Upper lobe of left lung (tissue), 6 donors: Measurements from ENCODE around the gene NFATC2. TPM values are rescaled to one million over a fixed set of nuclear protein-coding genes. Genes with fewer than 3 reads are reported as not detected.

Source experiments
- ATAC-seq, 2 donors: fragments of 200-7000 bp; cut with Tn5 transposase; one replicate each; pipeline ENCODE4 v1.9.1; 2022; ENCODE audit warnings: mild to moderate bottlenecking in 2 of 2, moderate library complexity in 2 of 2; ENCODE audit not compliant: low FRiP score in 2 of 2
- DNase-seq, 2 donors: peaks; one replicate each; pipeline ENCODE4 v3.0.0-alpha.2; 2019 to 2020
- H3K27ac ChIP-seq, 4 donors: fragments of 200-600 bp; sonication (generic); one replicate each; pipeline ENCODE4 v1.5.1; 2016 to 2019
- H3K27me3 ChIP-seq, 4 donors: fragments of 200-600 bp; sonication (generic); one replicate each; pipeline ENCODE4 v1.5.1; 2017 to 2019
- H3K36me3 ChIP-seq, 4 donors: fragments of 200-600 bp; sonication (generic); one replicate each; pipeline ENCODE4 v1.5.1; 2016 to 2019
- H3K4me1 ChIP-seq, 4 donors: fragments of 200-600 bp; sonication (generic); one replicate each; pipeline ENCODE4 v1.5.1; 2018 to 2019
- H3K4me3 ChIP-seq, 4 donors: fragments of 200-600 bp; sonication (generic); one replicate each; pipeline ENCODE4 v1.5.1; 2017 to 2019; ENCODE audit warnings: mild to moderate bottlenecking in 2 of 4, moderate library complexity in 1 of 4
- H3K9me3 ChIP-seq, 4 donors: fragments of 200-600 bp; sonication (generic); one replicate each; pipeline ENCODE4 v1.5.1; 2018 to 2019
- EP300 ChIP-seq, 4 donors: sonication (generic); formaldehyde crosslinking; IDR thresholded peaks; one replicate each; pipeline ENCODE4 v1.5.1; 2017; ENCODE audit warnings: antibody characterized with exemption in 4 of 4, control low read depth in 2 of 4
- POLR2A ChIP-seq, 4 donors: fragments of 450-650 bp; IDR thresholded peaks; one replicate each; pipeline ENCODE4 v1.5.1; 2016 to 2017; ENCODE audit warnings: antibody characterized with exemption in 4 of 4, mild to moderate bottlenecking in 2 of 4
- POLR2AphosphoS5 ChIP-seq, 2 donors: sonication (generic); formaldehyde crosslinking; IDR thresholded peaks; one replicate each; pipeline ENCODE4 v1.5.1; 2017; ENCODE audit warnings: antibody characterized with exemption in 2 of 2
- WGBS, 2 donors: methylation state at CpG; one replicate each; pipeline ENCODE4 v1.1.5; 2017 to 2018; 5-methylcytosine and 5-hydroxymethylcytosine counted together
- total RNA-seq, 6 donors: library from RNA; depleted of rRNA in 4 of 6; stranded (reverse); fragments of >200 nt in 4 of 6; gene quantifications; one replicate each; pipeline versions ENCODE4 v1.1.0 to v1.2.1, GENCODE V29; 2016 to 2021
- TF ChIP-seq, protein P1 (sequence below), 6 experiments: fragments of 450-650 bp in 4 of 6; fragments of 200-600 bp in 2 of 6; sonication (generic) in 2 of 6; IDR thresholded peaks; one replicate each; pipeline ENCODE4 v1.5.1; 2016 to 2019; ENCODE audit warnings: antibody characterized with exemption in 6 of 6
- donor health status: DM: no; HTN: no; CAD: no; lungs with moderate emphysema.
- donor health status: DM: no; HTN: yes; CAD: no; lungs with severe emphysema.

Gene NFATC2
- total RNA-seq, 6 donors from 2014 or later: 5.1 to 28.1 (median 7.6) TPM

DNA sequence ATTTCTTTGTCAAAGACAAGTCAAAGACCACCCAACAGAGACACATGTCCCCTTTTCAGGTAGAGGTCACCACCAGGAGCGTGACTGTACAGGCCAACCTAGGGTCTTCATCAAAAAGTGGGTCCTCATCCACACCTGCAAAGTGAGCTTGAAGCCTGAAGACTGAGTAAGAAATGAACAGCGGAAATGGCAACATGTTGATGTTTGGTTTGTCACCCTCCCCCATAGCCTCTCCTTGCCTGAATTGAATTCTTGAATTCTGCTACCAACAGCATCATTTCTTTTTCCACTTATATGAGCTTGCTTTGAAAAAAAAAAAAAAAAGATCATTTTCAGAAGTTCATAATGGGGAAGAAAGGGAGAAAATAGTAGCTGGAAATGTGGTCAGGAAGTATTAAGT lies 104.4 kb downstream of the NFATC2 start:
- H3K27ac ChIP-seq: no peak overlapping the region
- peaks cover 0 to 7% (median 0%) of the 10 kb centered on the region in 4 donors for H3K36me3 ChIP-seq
- TF ChIP-seq POLR2AphosphoS5 (IDR thresholded peaks at IDR 0.05): no peak
- TF ChIP-seq POLR2A (IDR thresholded peaks at IDR 0.05): no peak
- TF ChIP-seq, protein P1, sequence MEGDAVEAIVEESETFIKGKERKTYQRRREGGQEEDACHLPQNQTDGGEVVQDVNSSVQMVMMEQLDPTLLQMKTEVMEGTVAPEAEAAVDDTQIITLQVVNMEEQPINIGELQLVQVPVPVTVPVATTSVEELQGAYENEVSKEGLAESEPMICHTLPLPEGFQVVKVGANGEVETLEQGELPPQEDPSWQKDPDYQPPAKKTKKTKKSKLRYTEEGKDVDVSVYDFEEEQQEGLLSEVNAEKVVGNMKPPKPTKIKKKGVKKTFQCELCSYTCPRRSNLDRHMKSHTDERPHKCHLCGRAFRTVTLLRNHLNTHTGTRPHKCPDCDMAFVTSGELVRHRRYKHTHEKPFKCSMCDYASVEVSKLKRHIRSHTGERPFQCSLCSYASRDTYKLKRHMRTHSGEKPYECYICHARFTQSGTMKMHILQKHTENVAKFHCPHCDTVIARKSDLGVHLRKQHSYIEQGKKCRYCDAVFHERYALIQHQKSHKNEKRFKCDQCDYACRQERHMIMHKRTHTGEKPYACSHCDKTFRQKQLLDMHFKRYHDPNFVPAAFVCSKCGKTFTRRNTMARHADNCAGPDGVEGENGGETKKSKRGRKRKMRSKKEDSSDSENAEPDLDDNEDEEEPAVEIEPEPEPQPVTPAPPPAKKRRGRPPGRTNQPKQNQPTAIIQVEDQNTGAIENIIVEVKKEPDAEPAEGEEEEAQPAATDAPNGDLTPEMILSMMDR (IDR thresholded peaks at IDR 0.05): no peak
- no peak for TF ChIP-seq EP300 (IDR thresholded peaks at IDR 0.05)
- no peak overlapping the region for H3K4me3 ChIP-seq
- H3K9me3 ChIP-seq: no peaks in the 10 kb centered on the region
- H3K4me1 ChIP-seq: peaks cover 0 to 5% (median 0%) of the 10 kb centered on the region in 4 donors
- no peak for ATAC-seq
- 96 to 100% methylated on average over 2 of the region's 2 CpGs for WGBS, 2 donors
- DNase-seq: no peak
- no peaks in the 10 kb centered on the region for H3K27me3 ChIP-seq

- Histone ChIP-seq H3K9me3 (no peaks in the 10 kb centered on the region), H3K4me1 (peaks cover 0 to 5% (median 0%) of the 10 kb centered on the region in 4 donors), H3K27ac (no peak overlapping the region), H3K36me3 (peaks cover 0 to 7% (median under 1%) of the 10 kb centered on the region in 4 donors), H3K4me3 (no peak overlapping the region), H3K27me3 (no peaks in the 10 kb centered on the region)
- no peak for ATAC-seq
- TF ChIP-seq, protein P1 (IDR thresholded peaks at IDR 0.05): no peak
- no peak for TF ChIP-seq EP300 (IDR thresholded peaks at IDR 0.05)
- TF ChIP-seq POLR2AphosphoS5 (IDR thresholded peaks at IDR 0.05): no peak
- TF ChIP-seq POLR2A (IDR thresholded peaks at IDR 0.05): no peak
- 95 to 96% methylated on average over 7 of the region's 7 CpGs for WGBS, 2 donors
- DNase-seq: no peak
Observed at GRCh38 chr20:51437182-51437924, 105.2 kb downstream of the NFATC2 start.

DNA sequence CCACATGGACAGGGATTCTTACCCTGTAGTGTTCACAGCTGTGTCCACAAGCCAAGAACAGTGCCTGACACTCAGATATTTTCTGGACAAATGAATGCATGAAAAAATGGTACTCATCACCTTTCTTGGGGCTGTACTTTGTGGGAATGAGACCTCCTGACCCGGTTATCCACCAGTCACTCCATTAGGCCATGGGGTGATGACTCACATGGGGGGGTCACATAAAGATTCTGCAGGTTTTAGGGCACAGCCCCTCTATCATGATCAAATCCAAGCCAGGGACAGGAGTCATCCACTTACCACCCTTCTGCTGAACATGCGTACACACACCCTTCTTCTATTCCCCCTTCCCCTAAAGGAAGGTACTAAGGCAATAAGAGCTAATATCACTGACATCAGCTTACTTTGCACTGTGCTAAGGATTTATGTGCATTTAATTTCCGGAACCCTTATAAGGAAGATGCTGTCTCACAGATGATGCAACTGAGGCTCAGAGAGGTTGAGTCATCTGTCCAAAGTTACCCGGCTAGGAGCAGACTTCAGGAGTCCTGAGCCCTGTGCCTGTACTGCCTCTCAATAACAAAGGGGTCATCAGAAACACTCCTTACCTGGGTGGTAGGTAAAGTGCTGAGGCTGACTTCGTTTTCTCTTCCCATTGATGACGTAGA lies 107.8 kb downstream of the NFATC2 start:
- ATAC-seq: no peak
- DNase-seq: no peak
- Histone ChIP-seq H3K27me3 (no peaks in the 10 kb centered on the region), H3K4me1 (no peaks in the 10 kb centered on the region), H3K27ac (no peak overlapping the region), H3K9me3 (no peaks in the 10 kb centered on the region), H3K36me3 (peaks cover 0 to 7% (median 3%) of the 10 kb centered on the region in 4 donors), H3K4me3 (no peak overlapping the region)
- TF ChIP-seq POLR2AphosphoS5 (IDR thresholded peaks at IDR 0.05): no peak
- no peak for TF ChIP-seq EP300 (IDR thresholded peaks at IDR 0.05)
- TF ChIP-seq, protein P1 (IDR thresholded peaks at IDR 0.05): no peak
- no peak for TF ChIP-seq POLR2A (IDR thresholded peaks at IDR 0.05)
- WGBS, 2 donors: 86 to 93% methylated on average over 6 of the region's 6 CpGs

- 100% methylated on average over 2 of the region's 2 CpGs for WGBS, 2 donors
Observed at GRCh38 chr20:51434026-51434425, 108.5 kb downstream of the NFATC2 start.

More at GRCh38 chr20:51434026-51434425, 108.5 kb downstream of the NFATC2 start:
- TF ChIP-seq POLR2A (IDR thresholded peaks at IDR 0.05) (no peak), EP300 (IDR thresholded peaks at IDR 0.05) (no peak), POLR2AphosphoS5 (IDR thresholded peaks at IDR 0.05) (no peak)
- TF ChIP-seq, protein P1 (IDR thresholded peaks at IDR 0.05): no peak
- Histone ChIP-seq H3K27ac (no peak overlapping the region), H3K9me3 (no peaks in the 10 kb centered on the region), H3K27me3 (no peaks in the 10 kb centered on the region), H3K36me3 (peaks cover 0 to 7% (median 3%) of the 10 kb centered on the region in 4 donors), H3K4me1 (peaks cover 0 to under 1% (median 0%) of the 10 kb centered on the region in 4 donors), H3K4me3 (no peak overlapping the region)
- ATAC-seq (no peak), DNase-seq (no peak)
